HG03575 (cell line): ENCODE results near the gene KRT36.

ENCODE experiments used
- ATAC-seq: cut with Tn5 transposase; IDR thresholded peaks from one replicate; pipeline ENCODE4 v1.9.1; 2021; ENCODE audit not compliant: unreplicated experiment, insufficient number of reproducible peaks, low FRiP score; ENCODE audit errors: extremely low read depth

KRT36 gene

GRCh38 chr17:41484920-41485904, 4.5 kb downstream of the KRT36 start:
- ATAC-seq: no peak

GRCh38 chr17:41483991-41484826, 5.5 kb downstream of the KRT36 start:
- no peak for ATAC-seq

- no peak for ATAC-seq
These were observed 6.2 kb downstream of the KRT36 start for GRCh38 chr17:41483531-41483930.

- no peak for ATAC-seq
These were observed 8.7 kb downstream of the KRT36 start, which contains the start of gene KRT35 for GRCh38 chr17:41481036-41481435. KRT35 (minus strand) TSS chr17:41481151; CDS start chr17:41481097, 54 bp downstream.

GRCh38 chr17:41480581-41480980, 9.1 kb downstream of the KRT36 start:
- no peak for ATAC-seq

GRCh38 chr17:41480136-41480535, 9.6 kb downstream of the KRT36 start:
- ATAC-seq: no peak

GRCh38 chr17:41478237-41478636, 11.5 kb downstream of the KRT36 start:
- ATAC-seq: no peak

- ATAC-seq: no peak
These were observed 12.6 kb downstream of the KRT36 start for GRCh38 chr17:41476866-41477815.

GRCh38 chr17:41475421-41475820, 14.3 kb downstream of the KRT36 start:
- no peak for ATAC-seq

- ATAC-seq: no peak
These were observed 14.8 kb downstream of the KRT36 start for GRCh38 chr17:41474863-41475262.

- ATAC-seq: no peak
These were observed 21.4 kb downstream of the KRT36 start for GRCh38 chr17:41468346-41468745.

- no peak for ATAC-seq
These were observed 22.1 kb downstream of the KRT36 start for GRCh38 chr17:41467561-41467960.

- ATAC-seq: no peak
These were observed 22.7 kb downstream of the KRT36 start, which contains the start of gene KRT32 for GRCh38 chr17:41466988-41467387. KRT32 (minus strand) TSS chr17:41467386; CDS start chr17:41467325, 61 bp downstream.

GRCh38 chr17:41464682-41465081, 25.0 kb downstream of the KRT36 start:
- no peak for ATAC-seq

- ATAC-seq: no peak
These were observed 25.5 kb downstream of the KRT36 start for GRCh38 chr17:41464173-41464572.

GRCh38 chr17:41463746-41464145, 26.0 kb downstream of the KRT36 start:
- no peak for ATAC-seq

- no peak for ATAC-seq
These were observed 27.0 kb downstream of the KRT36 start for GRCh38 chr17:41462705-41463104.

- no peak for ATAC-seq
These were observed 32.0 kb downstream of the KRT36 start for GRCh38 chr17:41457676-41458075.

GRCh38 chr17:41456204-41456603, 33.5 kb downstream of the KRT36 start:
- no peak for ATAC-seq
